ENCODE data around the gene TXNRD2. TPM values are rescaled to one million over a fixed set of nuclear protein-coding genes. Genes with fewer than 3 reads are reported as not detected.
A peak's percentile ranks its signal among the peaks of the same experiment; 100 is the strongest.
"Not testable (repeated sequence)": the region's sequence is repeated elsewhere in the genome, so short reads cannot be mapped to it uniquely, and the experiment has no call there.

The TXNRD2 gene
- total RNA-seq, 1 experiment from 2014 or later = 17.2 TPM

DNA sequence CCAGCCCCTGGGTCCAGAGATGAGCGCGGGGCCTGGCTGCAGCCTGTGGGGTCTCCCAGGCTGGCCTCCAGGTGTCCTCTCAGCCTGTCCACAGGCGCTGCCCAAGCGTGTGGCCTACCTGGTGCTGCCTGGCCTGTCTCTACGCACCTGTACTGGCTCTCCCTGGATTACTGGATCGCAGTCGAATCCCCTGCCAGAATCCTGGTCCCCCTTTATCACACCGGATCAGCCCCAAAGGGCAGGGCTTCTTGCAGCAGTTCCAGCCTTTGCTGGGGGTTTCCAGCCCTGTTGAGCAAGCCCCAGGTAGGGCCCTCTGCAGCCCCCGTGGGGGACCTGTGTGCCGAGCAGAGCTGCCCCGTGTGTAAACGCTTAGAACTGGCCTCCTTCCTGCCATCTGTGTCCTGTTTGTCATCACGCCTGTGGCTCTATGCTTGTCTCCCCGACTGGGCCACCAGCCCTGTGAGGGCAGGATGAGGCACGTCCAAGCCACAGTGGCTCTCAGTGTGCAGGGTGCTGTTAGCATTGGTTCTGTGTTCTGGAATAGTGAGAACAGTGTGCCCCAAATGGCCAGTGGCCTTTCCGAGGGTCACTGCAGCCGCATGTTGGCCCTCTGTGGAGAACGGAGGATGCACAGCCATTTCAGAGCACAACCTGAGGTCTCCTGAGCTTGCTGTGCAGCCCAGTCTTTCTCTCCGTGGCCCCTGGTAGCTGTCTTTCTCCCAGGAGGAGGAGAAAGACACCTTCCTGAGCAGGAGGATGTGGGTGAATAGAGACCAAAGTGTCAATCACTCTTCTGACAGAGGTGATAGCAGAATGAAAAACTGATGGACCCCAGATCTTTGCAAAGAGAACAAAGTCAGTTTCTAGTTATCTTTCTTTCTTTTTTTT lies 13.9 kb upstream of the TXNRD2 start:
- no peaks in the 10 kb centered on the region for H3K9me3 ChIP-seq (replicated peaks)
- peaks cover 2% of the 10 kb centered on the region for H3K36me3 ChIP-seq
- H3K27ac ChIP-seq = no peak overlapping the region
- DNase-seq = no peak
- H3K27me3 ChIP-seq = no peaks in the 10 kb centered on the region
- no peak overlapping the region for H3K4me3 ChIP-seq
- H3K4me1 ChIP-seq = peaks cover 24% of the 10 kb centered on the region

DNA sequence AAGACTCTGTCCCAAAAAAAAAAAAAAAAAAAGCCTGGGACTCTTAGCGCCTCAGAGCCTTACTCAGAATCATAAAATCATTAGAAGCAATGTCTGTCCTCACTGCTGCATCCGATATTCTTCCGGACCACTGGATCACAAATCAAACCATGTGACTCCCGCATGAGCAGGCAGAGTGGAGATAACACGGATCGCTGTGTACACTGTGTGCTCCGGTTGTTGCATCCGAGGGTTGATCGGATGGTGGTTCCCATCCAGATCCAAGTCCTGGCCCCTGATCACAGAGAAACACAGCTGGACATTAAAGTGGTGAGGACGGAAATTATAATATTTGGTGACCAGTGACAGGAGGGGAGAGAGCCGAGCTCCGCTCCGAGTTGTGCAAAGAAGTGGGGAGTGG lies 9.7 kb upstream of the TXNRD2 start:
- H3K4me1 ChIP-seq = peaks cover 22% of the 10 kb centered on the region
- no peak for DNase-seq
- no peak overlapping the region for H3K27ac ChIP-seq
- no peak overlapping the region for H3K4me3 ChIP-seq
- no peaks in the 10 kb centered on the region for H3K27me3 ChIP-seq
- peaks cover 22% of the 10 kb centered on the region for H3K36me3 ChIP-seq
- no peaks in the 10 kb centered on the region for H3K9me3 ChIP-seq (replicated peaks)

DNA sequence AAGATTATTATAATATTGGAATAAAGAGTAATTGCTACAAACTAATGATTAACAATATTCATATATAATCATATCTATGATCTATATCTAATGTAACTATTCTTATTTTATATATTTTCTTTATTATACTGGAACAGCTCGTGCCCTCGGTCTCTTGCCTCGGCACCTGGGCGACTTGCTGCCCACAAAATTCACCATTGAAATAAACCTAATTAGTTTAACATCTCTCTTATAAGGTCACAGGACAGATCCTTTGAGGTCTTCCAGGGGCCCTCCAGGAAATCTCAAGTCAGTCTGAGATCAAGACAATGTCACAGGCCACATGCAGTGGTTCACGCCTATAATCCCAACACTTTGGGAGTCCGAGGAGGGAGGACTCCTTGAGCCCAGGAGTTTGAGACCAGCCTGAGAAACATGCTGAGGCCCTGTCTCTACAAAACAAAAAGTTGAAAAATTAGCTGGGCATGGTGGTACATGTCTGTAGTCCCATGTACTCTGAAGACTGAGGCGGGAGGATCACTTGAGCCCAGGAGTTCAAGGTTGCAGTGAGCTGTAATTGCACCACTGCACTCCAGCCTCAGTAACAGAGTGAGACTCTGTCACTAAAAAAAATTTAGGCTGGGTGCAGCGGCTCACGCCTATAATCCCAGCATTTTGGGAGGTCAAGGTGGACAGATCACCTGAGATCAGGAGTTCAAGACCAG lies 6.6 kb upstream of the TXNRD2 start:
- no peak overlapping the region for H3K4me3 ChIP-seq
- no peak for DNase-seq
- peaks cover 22% of the 10 kb centered on the region for H3K36me3 ChIP-seq
- no peaks in the 10 kb centered on the region for H3K9me3 ChIP-seq (replicated peaks)
- no peak overlapping the region for H3K27ac ChIP-seq
- no peaks in the 10 kb centered on the region for H3K27me3 ChIP-seq
- peaks cover 24% of the 10 kb centered on the region for H3K4me1 ChIP-seq

DNA sequence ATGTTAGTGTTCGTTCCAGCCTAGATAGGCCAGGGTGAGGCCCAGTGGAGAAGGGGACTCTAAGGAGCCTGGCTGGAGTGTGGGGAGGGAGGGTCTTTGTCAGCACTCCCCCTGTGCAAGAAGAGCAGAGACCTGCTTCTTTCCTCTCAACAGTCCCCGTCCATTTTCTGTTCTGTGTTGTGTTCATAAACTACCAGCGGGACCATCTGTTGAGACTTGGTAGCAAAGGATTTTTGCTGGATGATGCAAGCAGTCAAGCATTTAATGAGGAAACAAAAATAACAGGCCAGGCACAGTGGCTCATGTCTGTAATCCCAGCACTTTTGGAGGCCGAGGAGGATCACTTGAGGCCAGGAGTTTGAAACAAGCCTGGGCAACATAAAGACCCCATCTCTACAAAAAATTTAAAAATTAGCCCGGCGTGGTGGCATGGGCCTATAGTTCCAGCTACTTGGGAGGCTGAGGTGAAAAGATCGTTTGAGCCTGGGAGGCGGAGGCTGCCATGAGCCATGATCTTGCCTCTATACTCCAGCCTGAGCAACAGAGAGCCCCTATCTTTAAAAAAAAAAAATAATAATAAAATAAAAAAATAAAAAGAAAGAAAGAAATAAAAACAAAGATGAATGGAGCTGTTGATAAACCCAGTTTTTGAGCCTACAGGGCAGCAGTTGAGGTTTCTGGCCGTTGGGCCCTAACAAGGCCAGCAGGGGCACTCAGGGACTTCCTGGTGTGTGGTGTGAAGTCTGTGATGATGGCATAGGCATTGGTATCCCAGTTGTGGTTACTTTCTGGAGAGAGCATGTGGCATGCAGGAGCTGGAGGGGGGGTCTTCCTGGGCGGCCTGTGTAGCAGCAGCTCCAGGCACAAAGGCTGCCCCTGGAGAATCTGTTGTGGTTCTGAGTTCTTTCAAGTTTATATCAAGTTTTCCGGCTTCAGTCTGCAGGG lies 1.7 kb upstream of the TXNRD2 start:
- no peaks in the 10 kb centered on the region for H3K27me3 ChIP-seq
- H3K9me3 ChIP-seq (replicated peaks) = no peaks in the 10 kb centered on the region
- peak overlapping the region; percentile 95 for H3K27ac ChIP-seq
- H3K36me3 ChIP-seq = peaks cover 6% of the 10 kb centered on the region
- DNase-seq = peak; percentile 83 to 85
- peaks cover 12% of the 10 kb centered on the region for H3K4me1 ChIP-seq
- peak overlapping the region; percentile 95 for H3K4me3 ChIP-seq

DNA sequence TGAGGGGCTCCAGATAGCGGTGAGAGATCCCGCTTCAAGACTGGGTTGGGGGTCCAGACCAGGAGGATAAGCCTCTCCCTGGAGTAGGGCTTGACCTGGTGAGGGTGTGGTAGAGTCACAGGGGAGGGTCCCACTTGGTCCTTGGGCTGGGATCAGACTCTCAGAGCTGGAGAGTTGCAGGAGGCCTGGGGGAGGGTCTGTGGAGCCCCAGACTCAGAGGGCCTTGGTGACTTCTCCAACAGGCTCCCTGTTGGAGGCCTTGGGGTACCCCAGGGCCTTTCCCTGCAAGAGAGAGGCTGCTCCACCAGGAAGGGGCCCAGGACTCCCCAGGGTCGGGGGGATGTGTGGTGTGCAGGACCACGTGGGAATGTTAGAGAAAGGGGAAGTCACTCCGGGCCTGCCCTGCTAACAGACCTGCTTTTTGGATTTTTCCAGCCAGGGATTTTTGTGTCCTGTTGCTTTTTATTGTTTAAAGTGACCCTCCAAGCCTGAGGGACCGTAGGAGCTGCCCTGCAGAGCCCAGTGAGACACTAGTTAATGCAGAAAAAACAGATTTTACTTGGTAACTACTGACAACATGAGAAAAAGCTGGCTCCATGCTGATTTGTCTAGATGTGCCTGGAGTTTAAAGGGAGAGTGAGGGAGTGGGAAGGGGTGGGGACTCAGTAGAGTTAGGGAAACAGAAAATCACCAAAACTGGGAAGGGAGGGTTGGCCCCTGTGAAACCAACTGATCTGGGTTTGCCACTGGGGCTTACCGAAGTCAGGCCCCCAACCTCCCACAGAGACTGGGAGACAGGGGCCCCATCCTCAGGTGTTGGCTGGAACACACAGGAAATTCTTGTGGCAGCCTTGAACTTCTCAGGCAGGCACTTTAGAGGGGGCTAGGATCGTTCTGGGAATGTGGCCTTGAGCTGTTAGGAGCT lies 801 bp upstream of the TXNRD2 start:
- Histone ChIP-seq H3K4me1 (peaks cover 9% of the 10 kb centered on the region), H3K27me3 (no peaks in the 10 kb centered on the region), H3K4me3 (peak overlapping the region; percentile 95), H3K27ac (peak overlapping the region; percentile 95), H3K36me3 (peaks cover 2% of the 10 kb centered on the region), H3K9me3 (replicated peaks) (no peaks in the 10 kb centered on the region)
- DNase-seq = peak; percentile 60 to 63

DNA sequence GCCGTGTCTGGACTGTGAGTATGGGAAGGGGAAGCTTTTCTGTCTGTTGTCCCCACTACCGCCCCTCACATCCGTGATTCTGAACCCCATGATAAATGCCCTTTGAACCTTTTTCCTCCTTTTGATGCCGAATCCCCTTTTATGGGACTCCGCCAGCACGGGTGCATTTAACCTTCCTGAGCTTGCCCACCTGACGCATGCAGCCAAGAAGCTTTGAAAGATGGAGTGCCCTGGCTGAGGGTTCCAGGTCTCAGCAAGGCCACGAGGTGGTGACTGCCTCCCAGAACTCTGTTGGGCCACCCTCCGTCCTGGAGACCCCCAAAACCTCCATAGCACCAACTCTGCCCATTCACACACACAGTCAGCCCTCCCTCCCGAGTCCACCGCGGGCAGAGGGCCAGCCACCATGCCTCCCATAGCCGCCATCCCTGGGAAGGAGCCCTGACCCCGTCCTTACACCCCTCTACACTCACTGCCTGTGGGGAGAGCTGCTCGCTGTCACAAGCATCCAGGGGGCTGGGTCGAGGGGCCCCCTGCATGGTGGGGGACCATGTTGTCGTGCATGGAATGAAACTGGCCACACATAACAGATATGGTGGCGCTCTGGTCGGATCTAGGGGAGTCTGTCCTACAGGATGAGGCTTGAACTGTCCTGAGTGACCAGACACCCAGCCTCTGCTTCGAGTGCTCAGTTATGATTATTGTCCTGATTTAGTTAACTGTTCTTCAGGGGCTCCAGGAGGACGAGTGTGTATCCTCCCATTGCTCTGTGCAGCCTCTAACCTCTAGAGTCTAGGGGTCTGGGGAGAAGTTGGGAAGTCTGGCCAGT lies 868 bp downstream of the TXNRD2 start:
- Histone ChIP-seq H3K27ac (peak overlapping the region; percentile 95), H3K9me3 (replicated peaks) (0 out of 2 replicates have a peak, but pooled peaks cover 3% of the 10 kb centered on the region), H3K4me3 (peak overlapping the region; percentile 95), H3K27me3 (no peaks in the 10 kb centered on the region), H3K36me3 (no peaks in the 10 kb centered on the region; the same call in 1 of the 2 replicates), H3K4me1 (peaks cover 9% of the 10 kb centered on the region)
- DNase-seq = no peak

DNA sequence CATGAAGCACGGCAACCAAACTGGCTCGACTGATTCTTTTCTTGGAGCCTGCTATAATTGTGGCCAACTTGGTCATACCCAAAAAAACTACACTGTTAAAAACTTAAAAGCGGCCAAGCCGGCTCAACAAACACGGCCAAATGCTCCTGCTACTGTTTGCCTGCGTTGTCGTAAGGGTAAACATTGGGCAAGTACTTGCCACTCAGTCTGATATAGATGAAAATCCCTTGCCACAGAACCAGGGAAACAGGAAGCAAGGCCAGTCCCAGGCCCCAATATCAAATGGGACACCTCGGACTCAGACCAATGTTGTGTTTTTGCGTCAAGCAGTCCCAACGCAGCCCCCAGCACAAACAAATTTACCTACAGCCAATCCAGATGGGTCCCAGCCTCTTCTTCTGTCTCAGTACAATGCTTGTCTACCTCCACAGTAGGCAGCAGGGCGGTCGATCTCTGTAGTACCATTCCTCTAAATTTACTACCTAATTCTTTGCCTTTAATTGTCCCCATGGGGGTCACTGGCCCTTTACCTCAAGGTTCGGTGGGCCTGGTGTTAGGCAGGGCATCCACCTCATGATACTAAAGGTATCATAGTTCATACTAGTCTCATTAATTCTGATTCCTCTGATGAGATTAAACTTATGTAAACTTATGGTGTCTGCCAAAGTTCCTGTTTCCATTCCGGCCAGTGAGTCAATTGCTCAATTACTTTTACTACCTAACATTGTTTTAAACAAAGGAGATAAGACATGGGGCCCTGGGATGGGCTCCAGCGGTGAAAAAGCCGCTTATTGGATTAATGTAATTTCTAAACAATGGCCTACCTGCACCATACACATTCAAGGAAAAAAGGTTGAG lies 3.8 kb downstream of the TXNRD2 start:
- DNase-seq = no peak
- Histone ChIP-seq H3K27ac (no peak overlapping the region), H3K27me3 (no peaks in the 10 kb centered on the region), H3K4me1 (no peaks in the 10 kb centered on the region), H3K4me3 (no peak overlapping the region), H3K9me3 (replicated peaks) (0 out of 2 replicates have a peak, but pooled peaks cover 3% of the 10 kb centered on the region), H3K36me3 (no peaks in the 10 kb centered on the region)

DNA sequence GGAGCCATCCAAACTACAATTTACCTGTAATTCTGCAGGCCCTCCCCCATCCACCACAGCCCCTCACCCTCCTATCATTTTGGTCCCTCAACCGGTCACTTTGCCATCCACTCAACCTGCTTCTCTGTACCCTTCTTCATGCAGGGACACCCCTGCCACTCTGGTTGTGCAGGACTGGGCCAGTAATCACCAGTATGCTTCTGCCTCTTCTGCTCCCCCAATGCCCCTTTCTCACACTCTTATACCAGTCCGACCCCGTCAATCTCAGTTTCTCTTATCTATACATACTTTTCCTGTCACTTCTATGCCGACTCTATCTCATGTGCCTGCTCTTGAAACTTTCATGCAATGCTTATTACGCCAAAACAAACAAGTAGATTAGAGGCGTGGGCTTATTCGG lies 5.1 kb downstream of the TXNRD2 start:
- H3K4me3 ChIP-seq = no peak overlapping the region
- no peak for DNase-seq
- H3K9me3 ChIP-seq (replicated peaks) = 0 out of 2 replicates have a peak, but pooled peaks cover 3% of the 10 kb centered on the region
- no peaks in the 10 kb centered on the region for H3K4me1 ChIP-seq
- no peak overlapping the region for H3K27ac ChIP-seq
- H3K36me3 ChIP-seq = no peaks in the 10 kb centered on the region
- H3K27me3 ChIP-seq = no peaks in the 10 kb centered on the region

DNA sequence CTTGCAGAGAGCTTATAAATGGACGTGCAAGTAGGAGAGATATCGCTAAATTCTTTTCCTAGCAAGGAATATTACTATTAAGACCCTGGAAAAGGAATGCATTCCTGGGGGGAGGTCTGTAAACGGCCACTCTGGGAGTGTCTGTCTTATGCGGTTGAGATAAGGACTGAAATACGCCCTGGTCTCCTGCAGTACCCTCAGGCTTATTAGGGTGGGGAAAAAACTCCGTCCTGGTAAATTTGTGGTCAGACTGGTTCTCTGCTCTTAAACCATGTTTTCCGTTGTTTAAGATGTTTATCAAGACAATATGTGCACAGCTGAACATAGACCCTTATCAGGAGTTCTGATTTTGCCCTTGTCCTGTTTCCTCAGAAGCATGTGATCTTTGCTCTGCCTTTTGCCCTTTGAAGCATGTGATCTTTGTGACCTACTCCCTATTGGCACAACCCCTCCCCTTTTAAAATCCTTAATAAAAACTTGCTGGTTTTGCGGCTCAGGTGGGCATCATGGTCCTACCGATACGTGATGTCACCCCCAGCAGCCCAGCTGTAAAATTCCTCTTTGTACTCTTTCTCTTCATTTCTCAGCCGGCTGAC lies 6.4 kb downstream of the TXNRD2 start:
- not testable (repeated sequence) for H3K27ac ChIP-seq; H3K27me3 ChIP-seq; DNase-seq; H3K9me3 ChIP-seq (replicated peaks); H3K4me3 ChIP-seq; H3K4me1 ChIP-seq; H3K36me3 ChIP-seq

DNA sequence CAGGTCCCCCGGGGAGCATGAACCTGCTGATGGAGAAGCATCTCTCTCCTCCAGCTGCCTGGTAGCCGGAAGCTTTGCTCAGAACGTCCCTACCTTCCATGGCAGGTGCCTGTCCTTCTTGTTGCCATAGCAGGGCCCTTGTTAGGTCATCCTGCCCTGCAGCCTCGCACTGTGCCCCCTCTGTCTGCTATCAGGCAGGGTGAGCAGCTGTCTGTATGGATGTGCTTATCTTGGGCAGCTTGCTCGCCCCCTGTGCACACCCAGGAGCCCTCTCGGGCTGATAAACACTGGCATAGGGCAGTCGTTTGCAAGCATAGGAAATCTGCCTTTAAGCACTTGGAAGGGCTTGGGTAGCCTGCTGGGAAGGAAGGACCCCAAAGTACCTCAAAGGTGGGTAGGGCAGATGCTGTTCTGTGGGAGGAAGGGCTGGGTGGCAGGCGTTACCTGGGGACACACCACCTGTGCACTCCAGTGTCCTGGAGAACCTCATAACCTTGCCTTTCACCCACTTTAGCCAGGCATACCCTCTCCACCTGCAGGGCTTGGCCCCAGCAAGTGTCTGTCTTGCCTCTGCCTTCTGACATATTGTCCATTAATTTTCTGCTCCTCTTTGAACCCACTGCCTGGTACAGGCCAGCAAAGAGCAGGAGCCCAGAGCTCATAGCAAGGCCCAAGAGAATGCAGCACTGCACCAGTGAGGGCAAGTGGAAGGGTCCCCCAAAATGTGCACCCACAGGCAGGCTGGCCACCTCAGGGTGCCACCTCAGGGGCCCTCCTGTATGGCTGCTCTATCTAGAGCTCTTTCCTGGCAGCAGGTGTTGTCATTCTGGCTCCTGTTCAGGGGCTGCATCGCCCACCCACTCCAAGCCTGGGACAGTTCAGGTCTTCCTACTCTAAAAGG lies 8.0 kb downstream of the TXNRD2 start:
- H3K27ac ChIP-seq = no peak overlapping the region
- H3K9me3 ChIP-seq (replicated peaks) = 0 out of 2 replicates have a peak, but pooled peaks cover 3% of the 10 kb centered on the region
- no peaks in the 10 kb centered on the region for H3K36me3 ChIP-seq
- no peaks in the 10 kb centered on the region for H3K4me1 ChIP-seq
- no peaks in the 10 kb centered on the region for H3K27me3 ChIP-seq
- no peak for DNase-seq
- H3K4me3 ChIP-seq = no peak overlapping the region

Measured in SJCRH30 (cell line).